NB4 (cell line): Measurements from ENCODE around the gene RRN3.
"Not testable (repeated sequence)": the region's sequence is repeated elsewhere in the genome, so short reads cannot be mapped to it uniquely, and the experiment has no call there.

Experiments used
- DNase-seq: peaks from one replicate; pipeline ENCODE4 v3.0.0; 2010; ENCODE audit warnings: low read depth
- H3K4me3 ChIP-seq: one replicate; pipeline ENCODE4 v1.5.1; 2011; ENCODE audit warnings: mild to moderate bottlenecking, low read depth, low read length, moderate library complexity
- CTCF ChIP-seq: IDR thresholded peaks from one replicate; pipeline ENCODE4 v1.5.1; 2012; ENCODE audit warnings: low read depth, low read length

Gene RRN3

GRCh38 chr16:15022194-15022593 is 71.9 kb downstream of the RRN3 start:
- H3K4me3 ChIP-seq: not testable (repeated sequence)
- TF ChIP-seq CTCF: peak; percentile 55

GRCh38 chr16:15021429-15021828 is 72.6 kb downstream of the RRN3 start:
- not testable (repeated sequence) for DNase-seq, H3K4me3 ChIP-seq

More at GRCh38 chr16:15022194-15022593, 71.9 kb downstream of the RRN3 start:
- DNase-seq: peak; percentile 59

GRCh38 chr16:15016951-15017580 is 77.0 kb downstream of the RRN3 start:
- DNase-seq, H3K4me3 ChIP-seq: not testable (repeated sequence)

GRCh38 chr16:15016354-15016753 is 77.7 kb downstream of the RRN3 start:
- H3K4me3 ChIP-seq: not testable (repeated sequence)
- DNase-seq: peak; percentile 20

GRCh38 chr16:15015671-15016070 is 78.4 kb downstream of the RRN3 start:
- not testable (repeated sequence) for H3K4me3 ChIP-seq, DNase-seq

GRCh38 chr16:15012941-15013340 is 81.1 kb downstream of the RRN3 start:
- not testable (repeated sequence) for H3K4me3 ChIP-seq, DNase-seq
